Neural progenitor cell (in vitro differentiated cells): ENCODE results near the gene PLEKHG7.

Experiments
- EZH2 ChIP-seq: fragments of 200-600 bp; sonication (generic); IDR thresholded peaks from 2 replicates; pipeline ENCODE4 v1.6.1; 2017; ENCODE audit warnings: antibody characterized with exemption, mild to moderate bottlenecking, moderate library complexity
- EZH2phosphoT487 ChIP-seq: fragments of 200-600 bp; sonication (generic); IDR thresholded peaks from 2 replicates; pipeline ENCODE4 v1.6.1; 2017; ENCODE audit warnings: antibody characterized with exemption
- TF ChIP-seq, protein P1 (sequence below): fragments of 200-600 bp; sonication (generic); IDR thresholded peaks from 2 replicates; pipeline ENCODE4 v1.5.1; 2017; ENCODE audit warnings: antibody characterized with exemption, mild to moderate bottlenecking

DNA sequence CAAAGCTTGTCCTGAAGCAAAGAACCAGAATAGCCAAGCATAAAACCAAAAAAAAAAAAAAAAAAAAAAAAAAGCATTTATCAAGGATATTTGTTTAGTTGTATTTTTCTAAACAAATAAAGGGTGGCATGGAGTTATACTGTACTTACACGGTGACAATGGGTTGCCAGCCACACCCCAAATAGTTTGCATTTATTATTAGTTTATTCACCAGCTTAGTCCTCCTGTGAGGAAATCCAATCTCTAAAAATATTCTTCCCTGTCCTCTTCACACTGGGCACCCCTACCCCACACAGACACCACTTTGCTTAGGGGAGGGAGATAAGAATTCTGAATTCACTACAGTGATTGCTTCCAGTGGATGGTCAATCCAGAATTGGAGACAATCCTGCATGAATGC lies 18.9 kb downstream of the PLEKHG7 start:
- TF ChIP-seq EZH2 (no peak), EZH2phosphoT487 (no peak)
- TF ChIP-seq, protein P1, sequence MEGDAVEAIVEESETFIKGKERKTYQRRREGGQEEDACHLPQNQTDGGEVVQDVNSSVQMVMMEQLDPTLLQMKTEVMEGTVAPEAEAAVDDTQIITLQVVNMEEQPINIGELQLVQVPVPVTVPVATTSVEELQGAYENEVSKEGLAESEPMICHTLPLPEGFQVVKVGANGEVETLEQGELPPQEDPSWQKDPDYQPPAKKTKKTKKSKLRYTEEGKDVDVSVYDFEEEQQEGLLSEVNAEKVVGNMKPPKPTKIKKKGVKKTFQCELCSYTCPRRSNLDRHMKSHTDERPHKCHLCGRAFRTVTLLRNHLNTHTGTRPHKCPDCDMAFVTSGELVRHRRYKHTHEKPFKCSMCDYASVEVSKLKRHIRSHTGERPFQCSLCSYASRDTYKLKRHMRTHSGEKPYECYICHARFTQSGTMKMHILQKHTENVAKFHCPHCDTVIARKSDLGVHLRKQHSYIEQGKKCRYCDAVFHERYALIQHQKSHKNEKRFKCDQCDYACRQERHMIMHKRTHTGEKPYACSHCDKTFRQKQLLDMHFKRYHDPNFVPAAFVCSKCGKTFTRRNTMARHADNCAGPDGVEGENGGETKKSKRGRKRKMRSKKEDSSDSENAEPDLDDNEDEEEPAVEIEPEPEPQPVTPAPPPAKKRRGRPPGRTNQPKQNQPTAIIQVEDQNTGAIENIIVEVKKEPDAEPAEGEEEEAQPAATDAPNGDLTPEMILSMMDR = no peak
